SK-N-MC (cell line): ENCODE data around the gene GPR158.

Experiments used
- DNase-seq: peaks from one replicate; pipeline ENCODE4 v3.0.0-alpha.2; 2011; ENCODE audit warnings: low read depth, low spot score
- H3K27ac ChIP-seq: fragments of 200-600 bp; sonication (generic); 2 replicates; pipeline ENCODE4 v1.5.1; 2016; ENCODE audit warnings: mixed run types
- H3K36me3 ChIP-seq: fragments of 200-600 bp; sonication (generic); 2 replicates; pipeline ENCODE4 v1.6.1; 2017; ENCODE audit warnings: antibody characterized with exemption, low read length, mixed read lengths; ENCODE audit not compliant: insufficient read depth
- H3K4me3 ChIP-seq: fragments of 200-600 bp; sonication (generic); 2 replicates; pipeline ENCODE4 v1.5.1; 2016
- H3K9ac ChIP-seq: fragments of 200-600 bp; sonication (generic); 2 replicates; pipeline ENCODE4 v1.8.0; 2017; ENCODE audit warnings: mixed run types, mixed read lengths; ENCODE audit not compliant: insufficient read length
- H3K9me3 ChIP-seq: fragments of 200-600 bp; sonication (generic); 2 replicates; pipeline ENCODE4 v1.6.1; 2017; ENCODE audit warnings: low read depth, mild to moderate bottlenecking, antibody characterized with exemption, low read length, moderate library complexity, mixed read lengths
- EZH2 ChIP-seq: fragments of 200-600 bp; sonication (generic); IDR thresholded peaks from one replicate; pipeline ENCODE4 v1.6.1; 2017; ENCODE audit warnings: antibody characterized with exemption
- FOXP2 ChIP-seq: optimal IDR thresholded peaks from 2 replicates; pipeline ENCODE3; 2011; ENCODE audit warnings: mild to moderate bottlenecking, moderate library complexity; ENCODE audit not compliant: insufficient read depth; ENCODE audit errors: extremely low read length, control extremely low read depth
- POLR2AphosphoS5 ChIP-seq: IDR thresholded peaks from 2 replicates; pipeline ENCODE4 v1.6.1; 2012; ENCODE audit warnings: mild to moderate bottlenecking, low read depth, low read length, borderline replicate concordance

The GPR158 gene

DNA sequence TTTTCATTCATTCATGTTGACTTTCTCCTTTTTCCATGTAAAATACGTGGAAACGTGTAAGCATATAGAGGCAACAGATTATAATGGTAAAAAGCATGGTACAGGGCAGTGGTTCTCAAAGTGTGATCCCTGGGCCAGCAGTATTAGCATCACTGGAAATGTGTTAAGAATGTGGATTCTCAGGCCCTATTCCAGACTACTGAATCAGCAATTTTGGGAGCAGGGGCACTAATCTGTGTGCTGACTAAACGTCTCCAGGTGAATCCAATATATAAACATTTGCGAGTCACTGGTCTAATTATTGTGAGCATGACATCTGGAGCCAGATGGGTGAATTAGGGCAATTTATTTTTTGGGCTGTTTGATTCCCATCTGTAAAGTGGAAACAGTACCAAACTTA, 5.1 kb upstream of the GPR158 start:
- TF ChIP-seq FOXP2 (no peak), EZH2 (no peak), POLR2AphosphoS5 (no peak)
- Histone ChIP-seq H3K9me3 (no peaks in the 10 kb centered on the region), H3K9ac (no peak overlapping the region), H3K4me3 (no peak overlapping the region), H3K27ac (no peak overlapping the region), H3K36me3 (no peaks in the 10 kb centered on the region)
- DNase-seq = no peak

DNA sequence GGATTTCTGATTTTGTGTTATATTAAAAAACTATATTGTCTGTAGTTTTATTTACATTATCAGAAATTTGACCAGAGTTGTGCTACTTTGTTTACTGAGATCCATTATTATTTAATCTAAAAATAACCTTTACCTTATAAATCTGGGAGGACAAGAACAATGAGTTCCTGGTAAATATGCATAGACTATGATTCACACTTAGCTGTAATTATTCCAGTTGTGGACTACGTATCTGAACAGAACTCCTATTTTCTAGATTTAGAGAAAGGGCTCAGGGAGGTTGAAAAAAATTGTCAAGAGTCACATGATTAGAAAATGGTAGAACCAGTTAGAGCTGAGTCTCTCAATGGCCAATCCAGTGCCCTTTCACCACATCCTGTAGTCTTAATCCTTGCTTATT, 4.2 kb upstream of the GPR158 start:
- no peaks in the 10 kb centered on the region for H3K9me3 ChIP-seq
- no peak overlapping the region for H3K9ac ChIP-seq
- no peaks in the 10 kb centered on the region for H3K36me3 ChIP-seq
- no peak for TF ChIP-seq EZH2
- TF ChIP-seq FOXP2 = no peak
- TF ChIP-seq POLR2AphosphoS5 = no peak
- no peak overlapping the region for H3K27ac ChIP-seq
- no peak for DNase-seq
- no peak overlapping the region for H3K4me3 ChIP-seq

DNA sequence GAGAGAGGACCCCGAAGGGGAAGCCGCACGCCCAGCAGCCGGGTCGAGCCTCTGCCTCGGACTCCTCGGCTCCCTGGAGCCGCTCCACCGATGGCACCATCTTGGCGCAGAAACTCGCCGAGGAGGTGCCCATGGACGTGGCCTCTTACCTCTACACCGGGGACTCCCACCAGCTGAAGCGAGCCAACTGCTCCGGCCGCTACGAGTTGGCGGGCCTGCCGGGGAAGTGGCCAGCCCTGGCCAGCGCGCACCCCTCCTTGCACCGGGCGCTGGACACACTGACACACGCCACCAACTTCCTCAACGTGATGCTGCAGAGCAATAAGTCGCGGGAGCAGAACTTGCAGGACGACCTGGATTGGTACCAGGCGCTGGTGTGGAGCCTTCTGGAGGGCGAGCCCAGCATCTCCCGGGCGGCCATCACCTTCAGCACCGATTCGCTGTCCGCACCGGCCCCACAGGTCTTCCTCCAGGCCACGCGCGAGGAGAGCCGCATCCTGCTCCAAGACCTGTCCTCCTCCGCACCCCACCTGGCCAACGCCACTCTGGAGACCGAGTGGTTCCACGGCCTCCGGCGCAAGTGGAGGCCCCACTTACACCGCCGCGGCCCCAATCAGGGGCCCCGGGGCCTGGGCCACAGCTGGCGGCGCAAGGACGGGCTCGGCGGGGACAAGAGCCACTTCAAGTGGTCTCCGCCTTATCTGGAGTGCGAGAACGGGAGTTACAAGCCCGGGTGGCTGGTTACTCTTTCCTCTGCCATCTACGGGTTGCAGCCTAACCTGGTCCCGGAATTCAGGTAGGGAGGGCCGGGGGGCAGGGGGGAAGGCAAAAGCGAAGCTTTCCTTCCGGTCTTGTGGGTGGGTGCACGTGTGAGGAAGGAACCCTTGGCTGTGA, 973 bp downstream of the GPR158 start:
- H3K27ac ChIP-seq = no peak overlapping the region
- peak overlapping the region; percentile 81 for H3K4me3 ChIP-seq
- no peaks in the 10 kb centered on the region for H3K36me3 ChIP-seq
- TF ChIP-seq POLR2AphosphoS5 (no peak), FOXP2 (no peak), EZH2 (no peak)
- no peaks in the 10 kb centered on the region for H3K9me3 ChIP-seq
- no peak overlapping the region for H3K9ac ChIP-seq
- no peak for DNase-seq

DNA sequence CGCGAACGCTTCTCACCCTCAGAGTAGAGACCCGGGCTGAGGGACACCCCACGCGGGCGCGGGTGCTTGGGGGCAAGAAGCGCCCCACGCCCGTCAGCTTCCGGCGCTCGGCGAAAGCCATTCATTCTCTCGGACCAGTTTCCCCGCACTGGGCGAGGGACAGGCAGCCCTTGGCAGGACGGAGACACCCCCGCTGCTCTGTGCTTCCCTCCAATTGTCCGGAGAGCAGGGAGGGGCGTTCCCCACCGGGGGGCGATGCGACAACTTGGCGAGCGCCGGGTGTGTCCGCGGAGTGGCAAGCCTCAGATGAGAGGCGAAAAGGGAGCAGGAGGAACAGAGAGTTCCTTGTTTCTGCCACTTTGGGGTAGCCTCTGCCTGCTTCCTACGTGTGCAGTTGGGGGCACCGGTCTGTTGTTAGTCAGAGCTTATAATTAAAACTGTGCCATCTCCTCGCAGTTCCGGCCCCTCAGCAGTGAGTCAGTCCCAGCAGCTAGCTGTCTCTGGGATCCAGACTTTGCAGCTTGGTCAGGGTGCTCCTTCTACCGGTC, 1.7 kb downstream of the GPR158 start:
- H3K9me3 ChIP-seq = no peaks in the 10 kb centered on the region
- H3K27ac ChIP-seq = no peak overlapping the region
- peak overlapping the region; percentile 22; the same call in 1 of the 2 replicates for H3K4me3 ChIP-seq
- no peak overlapping the region for H3K9ac ChIP-seq
- H3K36me3 ChIP-seq = no peaks in the 10 kb centered on the region
- TF ChIP-seq POLR2AphosphoS5 (no peak), EZH2 (no peak), FOXP2 (no peak)
- DNase-seq = no peak

DNA sequence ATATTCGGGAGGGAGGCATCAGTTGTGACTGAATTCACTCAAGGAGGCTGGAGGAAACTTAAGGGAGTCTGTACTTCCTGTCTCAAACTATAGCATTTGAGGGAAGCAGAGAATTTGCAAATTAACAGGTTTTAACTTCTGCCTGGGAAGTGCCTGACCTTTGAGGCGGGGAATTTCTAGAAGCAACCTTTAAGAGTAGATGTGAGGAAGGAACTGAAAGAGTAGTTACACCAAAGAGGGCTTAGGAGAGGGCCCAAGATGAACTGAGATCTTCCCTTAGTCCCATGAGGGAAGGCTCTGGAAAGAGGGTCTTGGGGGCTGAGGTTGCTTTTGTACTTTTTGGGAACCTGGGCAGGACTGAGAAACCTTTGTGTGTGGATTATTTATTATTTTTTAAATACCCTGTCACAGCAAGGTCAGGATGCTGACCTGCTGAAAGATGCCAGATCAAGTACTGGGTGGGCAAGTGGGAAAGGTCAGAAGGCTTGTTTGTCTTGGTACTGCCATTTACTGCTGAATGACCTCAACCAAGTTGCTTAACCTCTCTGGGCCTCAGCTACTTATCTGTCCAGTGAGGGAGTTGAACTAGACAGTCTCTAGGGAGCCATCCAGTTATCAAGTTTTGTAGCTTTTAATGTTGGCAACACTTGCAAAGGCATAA, 2.4 kb downstream of the GPR158 start:
- Histone ChIP-seq H3K27ac (no peak overlapping the region), H3K9ac (no peak overlapping the region), H3K4me3 (no peak overlapping the region), H3K36me3 (no peaks in the 10 kb centered on the region), H3K9me3 (no peaks in the 10 kb centered on the region)
- DNase-seq = no peak
- no peak for TF ChIP-seq EZH2

DNA sequence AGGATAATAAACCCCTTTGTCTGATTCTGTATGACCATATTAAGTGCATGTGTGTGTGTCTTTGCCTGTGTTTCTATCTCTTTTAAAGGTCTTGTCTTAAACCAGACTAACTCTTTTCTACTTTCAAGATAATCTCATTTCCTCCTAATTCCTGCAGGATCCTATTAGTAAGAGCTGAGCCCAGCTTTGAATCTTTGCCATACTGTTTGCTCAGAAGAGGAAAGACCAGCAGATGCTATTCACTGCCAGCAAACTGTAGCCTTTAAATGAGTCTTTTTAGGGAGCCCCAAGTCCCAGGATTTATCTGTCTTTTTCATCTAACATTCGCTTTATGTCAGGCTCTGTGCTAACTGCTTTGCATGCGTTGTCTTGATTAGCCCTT, 2.9 kb downstream of the GPR158 start:
- H3K36me3 ChIP-seq = no peaks in the 10 kb centered on the region
- no peak overlapping the region for H3K27ac ChIP-seq
- no peak for TF ChIP-seq EZH2
- no peak for TF ChIP-seq FOXP2
- no peak for TF ChIP-seq POLR2AphosphoS5
- no peak overlapping the region for H3K9ac ChIP-seq
- H3K9me3 ChIP-seq = no peaks in the 10 kb centered on the region
- no peak overlapping the region for H3K4me3 ChIP-seq
- DNase-seq = no peak

DNA sequence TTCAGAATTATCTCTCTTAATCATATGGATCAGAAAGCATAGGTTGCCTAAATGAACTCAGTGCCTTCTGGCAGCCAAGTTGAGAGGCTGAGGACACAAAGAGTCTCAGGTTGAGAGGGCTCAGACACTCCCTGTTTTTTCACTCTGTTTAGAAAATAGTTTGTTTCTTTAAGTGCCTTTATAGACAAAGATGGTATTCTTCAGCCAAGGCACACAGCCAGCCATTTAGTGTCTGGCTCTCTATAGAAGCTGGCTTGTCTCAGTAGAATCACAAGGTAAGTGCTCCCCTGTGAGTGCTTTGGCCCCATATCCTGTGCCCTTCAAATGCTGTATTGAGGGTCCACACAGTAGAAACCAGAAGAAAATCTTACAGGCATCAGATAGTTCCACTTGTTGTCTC, 3.6 kb downstream of the GPR158 start:
- Histone ChIP-seq H3K9ac (no peak overlapping the region), H3K27ac (no peak overlapping the region), H3K4me3 (no peak overlapping the region), H3K9me3 (no peaks in the 10 kb centered on the region), H3K36me3 (no peaks in the 10 kb centered on the region)
- TF ChIP-seq FOXP2 (no peak), EZH2 (no peak)
- DNase-seq = no peak

DNA sequence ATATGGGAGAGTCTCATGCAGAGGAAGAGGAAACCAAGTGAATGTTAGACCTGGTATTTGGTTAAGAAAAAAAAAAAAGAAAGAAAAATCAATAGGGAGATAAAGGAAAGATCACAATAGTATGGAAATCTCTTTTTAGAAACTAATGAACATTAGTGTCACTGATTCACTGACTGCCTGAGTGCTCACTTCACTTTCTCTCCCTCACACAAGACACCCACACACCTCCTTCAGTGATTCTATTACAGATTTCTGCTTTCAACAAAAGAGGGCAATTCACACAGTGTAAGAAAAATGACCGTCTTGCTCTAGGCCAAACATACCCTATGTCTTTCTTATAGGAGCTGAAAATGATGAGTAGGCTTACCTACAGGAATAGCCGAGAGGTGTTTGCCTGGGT, 6.0 kb downstream of the GPR158 start:
- Histone ChIP-seq H3K27ac (no peak overlapping the region), H3K36me3 (no peaks in the 10 kb centered on the region), H3K9me3 (no peaks in the 10 kb centered on the region), H3K4me3 (no peak overlapping the region), H3K9ac (no peak overlapping the region)
- no peak for TF ChIP-seq FOXP2
- no peak for TF ChIP-seq EZH2
- TF ChIP-seq POLR2AphosphoS5 = no peak
- DNase-seq = no peak

DNA sequence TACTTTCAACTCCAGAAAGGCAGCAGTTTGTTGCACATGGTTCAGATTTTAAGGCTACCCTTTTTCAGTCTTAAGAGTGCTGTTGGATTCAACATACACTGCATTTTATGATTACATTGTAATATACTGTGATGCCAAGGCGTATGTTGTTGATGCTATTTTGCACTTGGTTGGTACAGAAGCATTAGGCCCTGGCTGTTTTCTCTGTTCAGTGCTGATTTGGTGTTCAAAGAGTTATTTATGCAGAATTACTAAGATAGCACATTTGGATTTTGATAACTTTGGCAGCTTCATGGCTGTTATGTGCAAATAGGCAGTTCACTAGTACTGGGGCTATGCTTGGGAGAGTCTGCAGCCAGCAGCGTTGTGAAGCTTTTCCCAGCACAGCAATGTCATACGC, 7.8 kb downstream of the GPR158 start:
- no peaks in the 10 kb centered on the region for H3K36me3 ChIP-seq
- no peak overlapping the region for H3K9ac ChIP-seq
- DNase-seq = no peak
- H3K27ac ChIP-seq = no peak overlapping the region
- TF ChIP-seq FOXP2 (no peak), POLR2AphosphoS5 (no peak), EZH2 (no peak)
- H3K9me3 ChIP-seq = no peaks in the 10 kb centered on the region
- no peak overlapping the region for H3K4me3 ChIP-seq
